Spleen (tissue), 11 donors: ENCODE results near the gene SLC12A5. TPM values are rescaled to one million over a fixed set of nuclear protein-coding genes. Genes with fewer than 3 reads are reported as not detected.

ENCODE experiments used
- DNase-seq: peaks from one replicate; pipeline ENCODE4 v3.0.0-alpha.2; 2020
- H3K27ac ChIP-seq, 8 donors: fragments of 200-600 bp; sonication (generic) in 7 of 8; 1 replicate in 4 of 8; 2 replicates in 4 of 8; pipeline versions ENCODE4 v1.5.0 to v1.8.0; 2016 to 2021; ENCODE audit warnings: inconsistent platforms in 4 of 8, mild to moderate bottlenecking in 4 of 8, moderate library complexity in 1 of 8
- H3K27me3 ChIP-seq, 7 donors: fragments of 200-600 bp; sonication (generic) in 6 of 7; replicated peaks in 1 of 7; 1 replicate in 4 of 7; 2 replicates in 3 of 7; pipeline versions ENCODE4 v1.5.0 to v1.8.0; 2016 to 2021; ENCODE audit warnings: inconsistent platforms in 3 of 7, mild to moderate bottlenecking in 1 of 7
- H3K36me3 ChIP-seq, 6 donors: fragments of 200-600 bp; sonication (generic) in 5 of 6; 1 replicate in 4 of 6; 2 replicates in 2 of 6; pipeline versions ENCODE4 v1.5.0 to v1.8.0; 2016 to 2021; ENCODE audit warnings: inconsistent platforms in 2 of 6
- H3K4me1 ChIP-seq, 6 donors: fragments of 200-600 bp; sonication (generic) in 5 of 6; 1 replicate in 3 of 6; 2 replicates in 3 of 6; pipeline versions ENCODE4 v1.5.0 to v1.8.0; 2016 to 2021; ENCODE audit warnings: inconsistent platforms in 3 of 6
- H3K4me3 ChIP-seq, 8 donors: fragments of 200-600 bp; sonication (generic) in 7 of 8; 1 replicate in 4 of 8; 2 replicates in 4 of 8; pipeline versions ENCODE4 v1.5.0 to v1.8.0; 2016 to 2021; ENCODE audit warnings: inconsistent platforms in 4 of 8, mild to moderate bottlenecking in 4 of 8, moderate library complexity in 2 of 8
- H3K9me3 ChIP-seq, 8 donors: fragments of 200-600 bp; sonication (generic) in 7 of 8; 1 replicate in 4 of 8; 2 replicates in 4 of 8; pipeline versions ENCODE4 v1.5.0 to v1.8.0; 2016 to 2021; ENCODE audit warnings: inconsistent platforms in 4 of 8
- POLR2A ChIP-seq, 3 donors: fragments of 450-650 bp; IDR thresholded peaks; one replicate each; pipeline ENCODE4 v1.5.1; 2017; ENCODE audit warnings: antibody characterized with exemption in 3 of 3, mild to moderate bottlenecking in 1 of 3
- POLR2AphosphoS5 ChIP-seq, 3 donors: sonication (generic); formaldehyde crosslinking; IDR thresholded peaks; one replicate each; pipeline ENCODE4 v1.5.1; 2017; ENCODE audit warnings: antibody characterized with exemption in 3 of 3
- WGBS, 5 donors: extraction: QIAGEN DNeasy Blood & Tissue Kit in 3 of 5; methylation state at CpG; one replicate each; pipeline versions ENCODE4 v1.1.5 to v1.1.7; 2013 to 2018; 5-methylcytosine and 5-hydroxymethylcytosine counted together
- intact Hi-C: fragments of 100-400 bp; cut with DNase I; formaldehyde crosslinking; loops from one replicate; pipeline ENCODE4 v1.15.0; 2023; ENCODE audit warnings: low total_unique reads
- polyA plus RNA-seq, 3 donors: library from polyadenylated mRNA; stranded (reverse); fragments of 200-250 nt; gene quantifications; one replicate each; pipeline ENCODE4 v1.2.1, GENCODE V29; 2013
- total RNA-seq, 7 donors: library from RNA; depleted of rRNA in 3 of 7; stranded (reverse); fragments of >200 nt in 3 of 7; fragmentation: NEBNext Ultra II Directional in 4 of 7; extraction: Animal tissue kit (Norgen Biotek cat#: 25700) in 4 of 7; gene quantifications; one replicate each; pipeline versions ENCODE4 v1.1.0 to v1.2.1, GENCODE V29; 2016 to 2021
- TF ChIP-seq, protein P1 (sequence below), 11 experiments: fragments of 200-600 bp in 7 of 11; fragments of 450-650 bp in 4 of 11; sonication (generic) in 4 of 11; IDR thresholded peaks in 8 of 11; conservative IDR thresholded peaks in 3 of 11; 1 replicate in 7 of 11; 2 replicates in 4 of 11; pipeline versions ENCODE4 v1.4.0 to v1.8.0; 2016 to 2021; ENCODE audit warnings: antibody characterized with exemption in 11 of 11, inconsistent platforms in 4 of 11, mild to moderate bottlenecking in 1 of 11
- donor health status: healthy with polysubstance abuse.
- donor health status: DM: no; HTN: no; CAD: no; lungs with moderate emphysema.
- donor health status: DM: no; HTN: no; CAD: no.
- donor health status: Bipolar disorder and iron deficiency.
- donor health status: healthy.
- donor health status: DM: no; HTN: no; CAD: no.
- donor health status: DM: yes; HTN: yes; CAD: no.

Gene SLC12A5
- total and polyA plus RNA-seq, 10 donors, result 0.20 to 8.7 (median 2.7) TPM

DNA sequence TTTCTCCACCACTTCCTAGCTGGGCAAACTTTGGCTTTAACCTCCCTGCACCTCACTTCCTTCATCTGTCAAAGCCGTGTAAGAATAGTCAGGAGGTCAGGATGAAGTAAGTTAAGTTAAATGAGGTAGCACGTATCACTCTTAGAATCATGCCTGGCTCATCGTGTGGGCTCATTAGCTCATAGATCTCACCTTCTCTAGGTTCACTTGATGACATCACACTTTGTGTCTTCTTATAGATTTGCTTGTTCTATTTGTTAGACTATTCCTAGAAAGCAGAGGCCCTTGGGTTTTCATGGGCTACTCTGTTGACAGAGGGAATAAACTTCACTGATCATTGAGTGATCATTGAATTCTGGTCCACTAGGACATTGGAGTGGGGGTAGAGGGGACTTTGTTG lies 72.9 kb downstream of the SLC12A5 start:
- Histone ChIP-seq H3K27me3 (peaks cover 0 to 69% (median 12%) of the 10 kb centered on the region in 7 donors), H3K36me3 (no peaks in the 10 kb centered on the region), H3K4me3 (no peak overlapping the region), H3K9me3 (no peaks in the 10 kb centered on the region), H3K4me1 (peaks cover 0 to 12% (median 6%) of the 10 kb centered on the region in 6 donors), H3K27ac (no peak overlapping the region)
- no peak for TF ChIP-seq POLR2AphosphoS5 (IDR thresholded peaks at IDR 0.05)
- 56 to 72% (median 65%) methylated on average over 3 of the region's 3 CpGs for WGBS, 5 donors
- intact Hi-C loops, result no loop called here
- no peak for DNase-seq

DNA sequence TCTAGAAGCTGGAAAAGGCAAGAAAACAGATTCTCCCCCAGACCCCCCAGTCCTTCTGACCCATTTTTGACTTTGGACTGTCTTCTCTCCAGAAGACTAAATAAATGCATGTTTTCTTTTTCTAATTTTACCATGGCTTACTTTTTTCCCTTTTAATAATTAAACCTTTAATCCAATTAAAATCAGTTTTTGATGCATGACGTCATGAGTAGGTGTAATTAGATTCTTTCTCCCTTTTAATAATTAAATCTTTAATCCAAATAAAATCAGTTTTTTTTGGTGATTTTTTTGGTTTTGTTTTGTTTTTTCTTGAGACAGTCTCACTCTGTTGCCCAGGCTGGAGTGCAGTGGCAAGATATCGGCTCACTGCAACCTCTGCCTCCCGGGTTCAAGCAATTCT lies 73.9 kb downstream of the SLC12A5 start:
- TF ChIP-seq, protein P1, sequence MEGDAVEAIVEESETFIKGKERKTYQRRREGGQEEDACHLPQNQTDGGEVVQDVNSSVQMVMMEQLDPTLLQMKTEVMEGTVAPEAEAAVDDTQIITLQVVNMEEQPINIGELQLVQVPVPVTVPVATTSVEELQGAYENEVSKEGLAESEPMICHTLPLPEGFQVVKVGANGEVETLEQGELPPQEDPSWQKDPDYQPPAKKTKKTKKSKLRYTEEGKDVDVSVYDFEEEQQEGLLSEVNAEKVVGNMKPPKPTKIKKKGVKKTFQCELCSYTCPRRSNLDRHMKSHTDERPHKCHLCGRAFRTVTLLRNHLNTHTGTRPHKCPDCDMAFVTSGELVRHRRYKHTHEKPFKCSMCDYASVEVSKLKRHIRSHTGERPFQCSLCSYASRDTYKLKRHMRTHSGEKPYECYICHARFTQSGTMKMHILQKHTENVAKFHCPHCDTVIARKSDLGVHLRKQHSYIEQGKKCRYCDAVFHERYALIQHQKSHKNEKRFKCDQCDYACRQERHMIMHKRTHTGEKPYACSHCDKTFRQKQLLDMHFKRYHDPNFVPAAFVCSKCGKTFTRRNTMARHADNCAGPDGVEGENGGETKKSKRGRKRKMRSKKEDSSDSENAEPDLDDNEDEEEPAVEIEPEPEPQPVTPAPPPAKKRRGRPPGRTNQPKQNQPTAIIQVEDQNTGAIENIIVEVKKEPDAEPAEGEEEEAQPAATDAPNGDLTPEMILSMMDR (IDR thresholded peaks at IDR 0.05 in 8 of 11, conservative IDR thresholded peaks at IDR 0.05 in 3 of 11), result no peak
- TF ChIP-seq POLR2A (IDR thresholded peaks at IDR 0.05) (no peak), POLR2AphosphoS5 (IDR thresholded peaks at IDR 0.05) (no peak)
- intact Hi-C loops, result no loop called here
- DNase-seq, result no peak
- no peaks in the 10 kb centered on the region for H3K36me3 ChIP-seq
- WGBS, 5 donors, result 86 to 99% (median 88%) methylated on average over 3 of the region's 3 CpGs
- H3K27ac ChIP-seq, result no peak overlapping the region
- no peaks in the 10 kb centered on the region for H3K9me3 ChIP-seq
- peaks cover 0 to 66% (median 12%) of the 10 kb centered on the region in 7 donors for H3K27me3 ChIP-seq
- peaks cover 0 to 16% (median 7%) of the 10 kb centered on the region in 6 donors for H3K4me1 ChIP-seq
- no peak overlapping the region for H3K4me3 ChIP-seq

DNA sequence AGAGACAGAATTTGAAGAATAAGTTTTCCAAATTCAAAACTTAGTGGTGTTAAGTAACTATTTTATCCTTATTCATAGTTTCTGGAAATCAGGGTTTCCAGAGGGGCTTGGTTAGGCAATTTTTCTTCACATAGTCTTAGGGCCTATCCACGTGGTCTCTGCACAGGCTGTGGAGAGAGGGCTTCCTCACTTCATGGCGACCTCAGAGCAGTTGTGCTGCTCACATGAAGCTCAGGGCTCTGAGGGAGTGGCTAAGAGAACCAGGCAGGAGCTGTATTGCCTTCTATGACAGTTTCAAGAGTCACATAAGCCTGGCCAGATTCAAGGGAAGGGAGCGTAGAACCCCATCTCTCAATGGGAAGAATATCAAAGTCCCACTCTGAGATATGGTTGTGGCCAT lies 75.2 kb downstream of the SLC12A5 start:
- no peak overlapping the region for H3K4me3 ChIP-seq
- intact Hi-C loops, result no loop called here
- H3K4me1 ChIP-seq, result peaks cover 0 to 27% (median 13%) of the 10 kb centered on the region in 6 donors
- TF ChIP-seq, protein P1 (IDR thresholded peaks at IDR 0.05 in 8 of 11, conservative IDR thresholded peaks at IDR 0.05 in 3 of 11), result no peak
- TF ChIP-seq POLR2AphosphoS5 (IDR thresholded peaks at IDR 0.05) (no peak), POLR2A (IDR thresholded peaks at IDR 0.05) (no peak)
- peaks cover 0 to 56% (median 7%) of the 10 kb centered on the region in 7 donors for H3K27me3 ChIP-seq
- H3K36me3 ChIP-seq, result no peaks in the 10 kb centered on the region
- WGBS, 5 donors, result 65 to 88% (median 81%) methylated on average over 3 of the region's 3 CpGs
- no peaks in the 10 kb centered on the region for H3K9me3 ChIP-seq
- DNase-seq, result no peak
- no peak overlapping the region for H3K27ac ChIP-seq

DNA sequence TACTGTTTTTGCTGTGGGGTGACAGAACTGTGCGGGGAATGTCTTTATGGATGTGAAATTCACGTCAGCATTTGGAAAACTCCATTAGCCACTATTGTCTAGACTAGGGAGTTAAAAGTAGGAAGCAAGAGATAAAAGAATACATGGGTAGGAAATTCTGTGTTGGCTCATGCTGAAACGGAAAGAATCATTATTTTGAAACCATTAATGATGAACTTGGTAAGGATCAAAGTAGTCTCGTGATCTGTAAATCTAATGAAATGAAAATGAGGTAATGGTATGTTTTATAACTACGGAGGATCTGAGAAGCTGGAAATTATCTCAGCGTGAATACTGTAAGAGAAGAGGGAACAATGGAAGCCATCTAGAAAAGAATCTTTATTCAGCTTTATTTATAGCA lies 78.0 kb downstream of the SLC12A5 start:
- Histone ChIP-seq H3K9me3 (no peaks in the 10 kb centered on the region), H3K27ac (no peak overlapping the region), H3K4me3 (no peak overlapping the region), H3K36me3 (no peaks in the 10 kb centered on the region), H3K27me3 (peaks cover 0 to 29% (median 0%) of the 10 kb centered on the region in 7 donors), H3K4me1 (peaks cover 4 to 36% (median 21%) of the 10 kb centered on the region in 6 donors)
- no peak for TF ChIP-seq POLR2A (IDR thresholded peaks at IDR 0.05)
- TF ChIP-seq POLR2AphosphoS5 (IDR thresholded peaks at IDR 0.05), result no peak
- TF ChIP-seq, protein P1 (IDR thresholded peaks at IDR 0.05 in 8 of 11, conservative IDR thresholded peaks at IDR 0.05 in 3 of 11), result no peak
- DNase-seq, result no peak
- 67 to 82% (median 70%) methylated on average over 6 of the region's 6 CpGs for whole genome bisulfite sequencing, 5 donors
- intact Hi-C loops, result no loop called here

DNA sequence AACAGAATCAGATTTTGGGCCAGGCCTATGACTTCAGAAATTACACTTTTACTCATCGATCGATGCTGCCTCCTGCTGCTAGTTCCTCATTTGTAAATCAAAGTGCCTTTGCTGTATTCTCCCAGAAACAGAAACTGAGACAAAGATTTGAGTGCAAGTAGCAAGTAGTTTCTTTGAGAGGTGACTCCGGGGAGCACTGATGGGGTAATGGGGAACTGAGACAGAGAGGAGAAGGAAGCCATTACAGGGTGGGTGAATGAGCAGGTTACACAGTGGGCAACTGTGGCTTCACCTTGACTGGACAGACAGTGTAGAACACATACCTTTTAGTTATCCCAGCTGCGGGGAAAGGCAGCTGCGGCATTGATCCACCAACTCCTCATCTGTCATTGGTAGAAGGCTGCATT lies 79.4 kb downstream of the SLC12A5 start:
- WGBS, 5 donors, result 48 to 56% (median 49%) methylated on average over 5 of the region's 5 CpGs
- DNase-seq, result no peak

More for the DNA sequence above, 79.4 kb downstream of the SLC12A5 start:
- Histone ChIP-seq H3K4me3 (no peak overlapping the region), H3K36me3 (no peaks in the 10 kb centered on the region), H3K9me3 (no peaks in the 10 kb centered on the region), H3K4me1 (peaks cover 4 to 39% (median 21%) of the 10 kb centered on the region in 6 donors), H3K27ac (peak overlapping the region in 7 of 8 donors; percentile 5 to 83 (median 69)), H3K27me3 (peaks cover 0 to 16% (median 0%) of the 10 kb centered on the region in 7 donors)
- TF ChIP-seq POLR2AphosphoS5 (IDR thresholded peaks at IDR 0.05), result no peak
- TF ChIP-seq POLR2A (IDR thresholded peaks at IDR 0.05), result no peak
- TF ChIP-seq, protein P1 (IDR thresholded peaks at IDR 0.05 in 8 of 11, conservative IDR thresholded peaks at IDR 0.05 in 3 of 11), result no peak
- intact Hi-C loops, result no loop called here
